Hypothalamus (tissue), 51 donors: ENCODE measurements around the gene IKBKG.
"Not testable (repeated sequence)": the region's sequence is repeated elsewhere in the genome, so short reads cannot be mapped to it uniquely, and the experiment has no call there.

Experiments used
- DNase-seq, 51 donors: peaks; one replicate each; lab custom pipeline; 2025; lab: John Stamatoyannopoulos, UW

IKBKG gene

GRCh38 chrX:154552112-154552806 is 4.8 kb downstream of the IKBKG start:
- DNase-seq: not testable (repeated sequence)

GRCh38 chrX:154558060-154558690 is 10.8 kb downstream of the IKBKG start:
- DNase-seq: not testable (repeated sequence)

DNA sequence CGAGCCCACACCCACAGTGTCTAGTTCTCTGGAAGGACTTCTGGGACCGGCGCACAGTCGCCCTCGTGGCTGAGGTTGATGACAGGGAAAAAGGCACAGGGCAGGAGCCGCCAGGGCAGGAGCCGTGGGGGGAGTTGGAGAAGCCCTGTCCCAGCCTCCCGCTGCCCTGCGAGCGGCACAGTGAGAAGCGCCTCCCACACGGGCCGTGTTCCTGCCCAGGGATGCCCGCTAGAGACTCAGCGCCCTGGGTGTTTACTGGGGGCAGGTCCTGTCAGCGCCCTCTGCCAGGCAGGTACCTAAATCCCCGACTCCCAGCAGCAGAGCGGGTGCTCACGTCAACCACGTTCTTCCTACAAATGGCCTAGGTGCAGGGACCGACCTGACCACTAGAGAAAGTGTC is 11.5 kb downstream of the IKBKG start:
- not testable (repeated sequence) for DNase-seq

GRCh38 chrX:154560326-154560725 is 12.9 kb downstream of the IKBKG start:
- DNase-seq: not testable (repeated sequence)

DNA sequence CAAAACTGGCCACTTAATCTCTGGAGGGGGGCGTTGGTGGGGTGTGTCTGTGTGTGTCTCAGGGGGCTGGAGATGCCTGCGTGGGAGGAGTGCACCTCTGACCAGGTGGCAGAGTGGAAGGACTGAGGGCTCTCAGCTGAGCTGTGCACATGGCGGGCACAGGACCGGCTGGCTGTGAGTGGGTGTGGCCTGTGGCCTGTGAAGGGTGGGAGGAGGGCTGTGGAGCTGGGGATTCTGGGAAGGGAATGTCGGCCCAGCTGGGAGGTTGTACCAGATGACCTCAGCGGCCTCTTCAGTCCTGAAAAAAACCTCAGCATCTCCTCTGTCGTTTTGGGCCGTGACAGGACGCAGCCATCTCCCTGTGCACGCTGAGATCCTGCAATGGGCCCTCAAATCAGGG is 14.9 kb downstream of the IKBKG start:
- DNase-seq: not testable (repeated sequence)

- DNase-seq: not testable (repeated sequence)
Observed at GRCh38 chrX:154570361-154570760, 22.9 kb downstream of the IKBKG start.

- DNase-seq: not testable (repeated sequence)
Observed at GRCh38 chrX:154573061-154573460, 25.6 kb downstream of the IKBKG start.

- not testable (repeated sequence) for DNase-seq
Observed at GRCh38 chrX:154575076-154575475, 27.7 kb downstream of the IKBKG start.

DNA sequence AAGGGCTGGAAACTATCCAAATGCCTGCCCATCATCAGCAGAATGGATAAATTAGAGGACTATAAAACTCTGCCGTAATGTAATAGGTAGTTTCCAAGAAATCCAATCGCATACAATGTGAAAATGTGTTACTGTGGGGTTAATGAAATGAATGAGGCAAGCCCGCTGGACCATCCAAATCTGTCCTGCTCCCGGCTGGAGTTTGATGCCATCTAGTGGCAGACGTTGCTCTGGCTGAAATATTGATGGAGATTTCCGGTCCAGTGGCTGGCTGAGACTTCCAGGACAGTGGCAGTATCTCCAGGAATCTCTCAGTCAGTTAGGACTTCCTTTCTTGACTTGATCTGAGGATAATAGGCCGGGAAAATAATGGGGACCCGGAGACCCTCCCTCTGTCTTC is 35.6 kb downstream of the IKBKG start:
- DNase-seq: not testable (repeated sequence)

- not testable (repeated sequence) for DNase-seq
Observed at GRCh38 chrX:154584585-154585183, 37.3 kb downstream of the IKBKG start, which contains the start of gene CTAG1A. Gene CTAG1A, plus strand, starts transcription at chrX:154585133. Its CDS starts 74 bp downstream, at chrX:154585207.

DNA sequence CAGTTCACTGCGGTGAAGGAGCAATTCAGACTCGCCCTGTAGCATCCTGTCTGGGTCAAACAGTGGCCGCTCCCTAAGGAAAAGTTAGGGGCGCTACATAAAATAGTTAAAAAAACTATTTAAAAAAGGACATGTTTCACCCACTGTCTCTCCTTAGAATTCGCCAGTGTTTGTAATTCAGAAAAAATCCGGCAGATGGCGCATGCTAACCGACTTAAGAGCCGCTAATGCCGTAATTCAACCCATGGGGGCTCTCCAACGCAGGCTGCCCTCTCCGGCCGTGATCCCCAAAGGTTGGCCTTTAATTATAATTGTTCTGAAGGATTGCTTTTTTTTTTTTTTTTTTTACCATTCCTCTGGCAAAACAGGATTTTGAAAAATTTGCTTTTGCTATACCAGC is 43.0 kb downstream of the IKBKG start:
- not testable (repeated sequence) for DNase-seq

GRCh38 chrX:154592505-154592904 is 45.1 kb downstream of the IKBKG start:
- no peak for DNase-seq

GRCh38 chrX:154593201-154593600 is 45.8 kb downstream of the IKBKG start:
- no peak for DNase-seq

DNA sequence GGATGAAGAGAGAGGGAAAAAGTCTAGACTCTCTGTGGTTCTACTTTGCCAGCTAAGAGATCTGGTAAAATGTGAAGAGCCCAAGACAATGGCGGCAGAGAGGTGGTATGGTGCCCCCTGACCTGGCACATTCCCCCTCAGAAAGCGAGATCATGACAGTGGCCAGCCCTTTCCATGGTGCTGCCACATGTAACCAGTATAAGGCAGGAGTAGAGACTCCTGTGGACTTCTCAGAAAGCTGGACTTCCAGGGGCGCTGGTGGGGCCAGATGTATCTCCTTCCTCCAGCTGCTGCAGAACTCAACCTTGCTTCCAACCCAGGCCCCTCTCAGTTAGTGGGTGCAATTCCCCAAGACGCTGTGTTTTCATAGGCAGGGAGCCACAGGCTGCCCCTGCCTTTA is 47.1 kb downstream of the IKBKG start:
- no peak for DNase-seq

GRCh38 chrX:154595559-154596249 is 48.3 kb downstream of the IKBKG start:
- no peak for DNase-seq

GRCh38 chrX:154596290-154596929 is 49.0 kb downstream of the IKBKG start:
- no peak for DNase-seq

DNA sequence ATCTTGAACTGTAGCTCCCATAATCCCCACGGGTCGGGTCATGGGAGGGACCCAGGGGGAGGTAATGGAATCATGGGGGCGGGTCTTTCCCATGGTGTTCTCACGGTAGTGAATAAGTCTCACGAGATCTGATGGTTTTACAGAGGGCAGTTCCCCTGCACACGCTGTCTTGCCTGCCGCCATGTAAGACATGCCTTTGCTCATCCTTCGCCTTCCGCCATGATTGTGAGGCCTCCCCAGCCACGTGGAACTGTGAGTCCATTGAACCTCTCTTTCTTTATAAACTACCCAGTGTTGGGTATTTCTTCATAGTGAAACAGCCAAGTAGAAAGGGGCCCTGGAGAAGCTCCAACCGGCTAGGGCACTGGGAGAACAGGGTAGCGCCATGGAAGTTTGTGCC is 49.8 kb downstream of the IKBKG start:
- no peak for DNase-seq

DNA sequence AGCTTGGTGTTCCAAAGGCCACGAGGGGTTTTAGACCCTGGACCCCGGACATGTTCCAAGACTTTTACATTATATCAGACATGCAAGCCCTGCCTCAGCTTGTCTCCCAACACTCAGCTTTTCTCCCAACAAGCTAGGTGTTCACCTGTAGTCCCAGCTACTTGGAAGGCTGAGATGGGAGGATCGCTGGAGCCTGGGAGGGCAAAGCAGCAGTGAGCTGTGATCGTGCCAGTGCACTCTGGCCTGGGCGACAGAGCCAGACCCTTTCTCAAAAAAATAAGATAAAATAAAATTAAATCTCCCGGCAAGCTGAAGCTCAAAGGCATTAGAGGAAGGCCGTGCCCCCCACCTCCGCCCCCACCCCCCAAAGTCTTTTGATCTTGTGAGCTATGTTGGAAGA is 51.2 kb downstream of the IKBKG start:
- no peak for DNase-seq

- DNase-seq: no peak
Observed at GRCh38 chrX:154599531-154599930, 52.1 kb downstream of the IKBKG start.

- DNase-seq: no peak
Observed at GRCh38 chrX:154600759-154601374, 53.4 kb downstream of the IKBKG start.
